Hair follicular keratinocyte (primary cell): ENCODE measurements around the gene RPP21. TPM values are rescaled to one million over a fixed set of nuclear protein-coding genes. Genes with fewer than 3 reads are reported as not detected.

ENCODE experiments used
- total RNA-seq: library from RNA; depleted of rRNA; stranded (reverse); fragments of >200 nt; gene quantifications from 2 replicates; pipeline ENCODE4 v1.2.3, GENCODE V29; 2015

The RPP21 gene
- total RNA-seq: 66.9 and 75.0 TPM in 2 replicates

DNA sequence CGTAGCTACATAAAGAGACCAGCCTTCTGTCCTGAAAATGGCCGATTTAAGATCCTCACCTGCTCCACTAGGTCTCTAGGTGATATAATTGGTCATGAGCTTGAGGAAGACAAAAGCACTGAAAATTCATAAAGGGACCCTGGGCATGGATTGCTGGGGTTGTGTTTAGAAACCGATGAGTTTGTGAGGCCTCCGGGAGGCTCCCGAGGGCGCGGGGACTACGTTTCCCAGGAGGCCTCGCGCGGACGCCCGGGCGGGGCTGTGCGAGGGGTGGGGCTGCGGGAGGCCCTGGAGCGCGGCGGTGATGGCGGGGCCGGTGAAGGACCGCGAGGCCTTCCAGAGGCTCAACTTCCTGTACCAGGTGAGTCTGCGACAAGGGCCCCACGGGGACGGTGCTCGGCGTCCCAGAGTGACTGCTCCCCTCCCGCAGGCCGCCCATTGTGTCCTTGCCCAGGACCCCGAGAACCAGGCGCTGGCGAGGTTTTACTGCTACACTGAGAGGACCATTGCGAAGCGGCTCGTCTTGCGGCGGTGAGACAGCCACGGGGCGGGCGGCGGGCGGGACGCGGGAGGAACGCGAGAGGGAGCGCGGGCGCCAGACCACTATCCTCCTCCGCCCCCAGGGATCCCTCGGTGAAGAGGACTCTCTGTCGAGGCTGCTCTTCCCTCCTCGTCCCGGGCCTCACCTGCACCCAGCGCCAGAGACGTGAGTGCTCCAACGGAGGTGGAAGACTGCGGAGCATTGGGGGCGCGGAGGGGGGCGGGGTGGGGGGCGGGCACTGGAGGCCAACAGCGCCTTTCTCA, at the start of gene RPP21:
Gene RPP21 (plus strand): TSS at position 289 of the 804 bp plus-strand sequence. CDS start 16 bp downstream, at position 305.

DNA sequence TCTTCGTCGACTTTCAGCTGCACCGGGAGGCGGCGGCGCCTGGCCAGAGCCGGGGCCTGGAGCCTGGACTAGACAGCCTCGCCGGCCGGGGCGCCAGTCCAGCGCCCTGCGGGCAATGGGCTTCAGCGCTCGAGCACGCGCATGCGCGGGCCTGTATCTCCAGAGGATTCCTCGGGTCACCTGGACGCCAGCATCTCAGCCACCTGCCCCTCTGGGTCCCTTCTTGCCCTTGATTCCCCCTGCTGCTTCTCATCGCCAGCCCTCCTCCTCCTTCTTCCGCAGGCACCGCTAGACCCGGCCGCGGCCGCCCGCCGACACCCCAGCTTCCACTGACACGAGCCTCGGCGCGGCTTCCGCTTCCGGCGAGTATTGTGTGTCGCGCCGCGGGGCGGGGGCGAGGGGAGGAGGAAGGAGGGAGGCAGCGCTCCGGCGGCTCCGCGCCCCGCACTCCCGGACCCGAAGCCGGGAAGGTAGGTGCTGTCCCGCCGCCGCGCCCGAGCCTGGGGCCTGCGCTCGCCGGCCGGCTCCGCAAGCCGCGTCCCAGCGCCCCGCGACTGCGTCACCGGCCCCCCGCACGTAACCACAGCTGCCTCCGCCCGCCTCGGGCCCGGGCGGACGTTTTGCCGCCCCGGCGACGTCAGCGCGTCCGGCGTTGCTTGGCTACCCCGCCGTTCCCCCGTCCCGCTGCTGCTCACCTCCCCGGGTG, 18.3 kb upstream of the RPP21 start, which contains the start of gene TRIM39:
Gene TRIM39 (plus strand): TSS at position 402 of the 706 bp plus-strand sequence. CDS start 2,391 bp downstream, outside the sequence.

Other genes with a start within 250 kb of the RPP21 start
- not detected in 2 replicates for gene TRIM31, start 232.1 kb upstream of the RPP21 start, total RNA-seq
- gene TRIM40, start 209.0 kb upstream of the RPP21 start, total RNA-seq: not detected in 2 replicates
- not detected in 2 replicates for gene TRIM10, start 183.9 kb upstream of the RPP21 start, total RNA-seq
- not detected in 2 replicates for gene TRIM15, start 181.6 kb upstream of the RPP21 start, total RNA-seq
- 28.9 and 33.2 TPM in 2 replicates for gene TRIM26, start 131.8 kb upstream of the RPP21 start, total RNA-seq
- 9.1 and 10.2 TPM in 2 replicates for gene TRIM39, start 18.2 kb upstream of the RPP21 start, total RNA-seq
- 122 and 194 TPM in 2 replicates for gene HLA-E, start 144.4 kb downstream of the RPP21 start, total RNA-seq
- 39.2 and 43.2 TPM in 2 replicates for gene GNL1, start 211.3 kb downstream of the RPP21 start, total RNA-seq
- 2.3 and 4.0 TPM in 2 replicates for gene PRR3, start 212.1 kb downstream of the RPP21 start, total RNA-seq
- gene ABCF1, start 226.3 kb downstream of the RPP21 start, total RNA-seq: 34.5 and 41.9 TPM in 2 replicates